Activated CD8-positive, alpha-beta T cell treated with anti-CD3 and anti-CD28 coated beads for 36 hours (primary cell): ENCODE results near the gene ATIC. TPM values are rescaled to one million over a fixed set of nuclear protein-coding genes. Genes with fewer than 3 reads are reported as not detected.
"Not testable (repeated sequence)": the region's sequence is repeated elsewhere in the genome, so short reads cannot be mapped to it uniquely, and the experiment has no call there.

Experiments
- ATAC-seq: fragments of 200-7000 bp; cut with Tn5 transposase; one replicate; pipeline ENCODE4 v1.10.0; 2021; ENCODE audit warnings: mild to moderate bottlenecking, moderate library complexity
- CTCF ChIA-PET: fragments of 350-600 bp; sonication (Branson Sonifier 250); formaldehyde crosslinking; loops from one replicate; lab custom pipeline; 2021; ENCODE audit warnings: antibody characterized with exemption; lab: Charles Lee
- POLR2A ChIA-PET: fragments of 350-600 bp; sonication (Branson Sonifier 250); formaldehyde crosslinking; loops from one replicate; lab custom pipeline; 2021; ENCODE audit warnings: antibody characterized with exemption; lab: Charles Lee
- DNase-seq: peaks from one replicate; pipeline ENCODE4 v3.0.0-alpha.2; 2020
- H3K27ac Mint-ChIP-seq: one replicate; pipeline ENCODE4 v1.8.0; 2021; ENCODE audit warnings: mild to moderate bottlenecking, mixed read lengths
- H3K27me3 Mint-ChIP-seq: one replicate; pipeline ENCODE4 v1.8.0; 2021; ENCODE audit warnings: mixed read lengths
- H3K36me3 Mint-ChIP-seq: one replicate; pipeline ENCODE4 v1.8.0; 2021; ENCODE audit warnings: low read depth, mixed read lengths
- H3K4me1 Mint-ChIP-seq: one replicate; pipeline ENCODE4 v1.8.0; 2021; ENCODE audit warnings: low read depth, mixed read lengths
- H3K4me3 Mint-ChIP-seq: one replicate; pipeline ENCODE4 v1.8.0; 2021; ENCODE audit warnings: mild to moderate bottlenecking, moderate library complexity, mixed read lengths
- H3K9me3 Mint-ChIP-seq: one replicate; pipeline ENCODE4 v1.8.0; 2021; ENCODE audit warnings: mixed read lengths
- intact Hi-C: fragments of 100-400 bp; cut with micrococcal nuclease; formaldehyde crosslinking; loops from one replicate; pipeline ENCODE4 v1.10.0; 2022
- total RNA-seq, 2 experiments: library from RNA; stranded (reverse); gene quantifications; one replicate each; pipeline ENCODE4 v1.2.3, GENCODE V29; 2021
- TF ChIP-seq, protein P1 (sequence below): fragments of 200-600 bp; IDR thresholded peaks from one replicate; pipeline ENCODE4 v1.8.0; 2022; ENCODE audit warnings: antibody characterized with exemption, mild to moderate bottlenecking

ATIC gene
- total RNA-seq, 2 experiments from 2014 or later, result 309 to 319 TPM

- no peaks in the 10 kb centered on the region for H3K4me1 Mint-ChIP-seq
- POLR2A ChIA-PET, result interaction anchor here (0.6 kb wide), 1 partner anchor 1900 kb away, joined by 3 read pairs; no protein-coding TSS in a partner anchor
- H3K27me3 Mint-ChIP-seq, result no peaks in the 10 kb centered on the region
- CTCF ChIA-PET, result interaction anchor here (0.9 kb wide), 1 partner anchor 9 kb away, joined by 3 read pairs; no protein-coding TSS in a partner anchor
- no peak for DNase-seq
- TF ChIP-seq, protein P1, sequence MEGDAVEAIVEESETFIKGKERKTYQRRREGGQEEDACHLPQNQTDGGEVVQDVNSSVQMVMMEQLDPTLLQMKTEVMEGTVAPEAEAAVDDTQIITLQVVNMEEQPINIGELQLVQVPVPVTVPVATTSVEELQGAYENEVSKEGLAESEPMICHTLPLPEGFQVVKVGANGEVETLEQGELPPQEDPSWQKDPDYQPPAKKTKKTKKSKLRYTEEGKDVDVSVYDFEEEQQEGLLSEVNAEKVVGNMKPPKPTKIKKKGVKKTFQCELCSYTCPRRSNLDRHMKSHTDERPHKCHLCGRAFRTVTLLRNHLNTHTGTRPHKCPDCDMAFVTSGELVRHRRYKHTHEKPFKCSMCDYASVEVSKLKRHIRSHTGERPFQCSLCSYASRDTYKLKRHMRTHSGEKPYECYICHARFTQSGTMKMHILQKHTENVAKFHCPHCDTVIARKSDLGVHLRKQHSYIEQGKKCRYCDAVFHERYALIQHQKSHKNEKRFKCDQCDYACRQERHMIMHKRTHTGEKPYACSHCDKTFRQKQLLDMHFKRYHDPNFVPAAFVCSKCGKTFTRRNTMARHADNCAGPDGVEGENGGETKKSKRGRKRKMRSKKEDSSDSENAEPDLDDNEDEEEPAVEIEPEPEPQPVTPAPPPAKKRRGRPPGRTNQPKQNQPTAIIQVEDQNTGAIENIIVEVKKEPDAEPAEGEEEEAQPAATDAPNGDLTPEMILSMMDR, result no peak
- intact Hi-C loops, result no loop called here
- H3K4me3 Mint-ChIP-seq, result no peak overlapping the region
- no peak overlapping the region for H3K27ac Mint-ChIP-seq
- no peaks in the 10 kb centered on the region for H3K9me3 Mint-ChIP-seq
- H3K36me3 Mint-ChIP-seq, result peaks cover 41% of the 10 kb centered on the region
- no peak for ATAC-seq
Observed at GRCh38 chr2:215358891-215359575, 47.2 kb downstream of the ATIC start.

DNA sequence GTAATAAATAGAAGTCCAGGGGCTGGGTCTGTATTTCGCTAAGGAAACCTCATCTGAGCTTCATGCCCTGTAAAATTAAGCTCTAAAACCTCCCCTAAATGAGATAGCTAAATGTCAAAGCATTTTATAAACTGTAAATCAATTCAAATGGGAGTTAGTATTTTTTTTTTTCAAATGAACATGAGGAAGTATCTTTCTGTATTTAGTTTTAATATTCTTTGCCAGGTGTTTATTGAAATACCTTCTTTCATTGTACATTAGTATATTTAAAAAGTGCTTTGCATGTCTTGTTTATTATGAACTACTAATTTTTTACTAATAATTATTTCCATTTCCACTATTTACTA lies 47.7 kb downstream of the ATIC start:
- Mint-ChIP-seq H3K27me3 (no peaks in the 10 kb centered on the region), H3K36me3 (peaks cover 45% of the 10 kb centered on the region), H3K27ac (no peak overlapping the region), H3K9me3 (no peaks in the 10 kb centered on the region), H3K4me3 (no peak overlapping the region), H3K4me1 (no peaks in the 10 kb centered on the region)
- TF ChIP-seq, protein P1, result no peak
- CTCF ChIA-PET, result interaction anchor here (0.9 kb wide), 1 partner anchor 8 kb away, joined by 3 read pairs; no protein-coding TSS in a partner anchor
- intact Hi-C loops, result no loop called here
- POLR2A ChIA-PET, result interaction anchor here (0.6 kb wide), 1 partner anchor 1900 kb away, joined by 3 read pairs; no protein-coding TSS in a partner anchor
- ATAC-seq, result no peak
- DNase-seq, result no peak

DNA sequence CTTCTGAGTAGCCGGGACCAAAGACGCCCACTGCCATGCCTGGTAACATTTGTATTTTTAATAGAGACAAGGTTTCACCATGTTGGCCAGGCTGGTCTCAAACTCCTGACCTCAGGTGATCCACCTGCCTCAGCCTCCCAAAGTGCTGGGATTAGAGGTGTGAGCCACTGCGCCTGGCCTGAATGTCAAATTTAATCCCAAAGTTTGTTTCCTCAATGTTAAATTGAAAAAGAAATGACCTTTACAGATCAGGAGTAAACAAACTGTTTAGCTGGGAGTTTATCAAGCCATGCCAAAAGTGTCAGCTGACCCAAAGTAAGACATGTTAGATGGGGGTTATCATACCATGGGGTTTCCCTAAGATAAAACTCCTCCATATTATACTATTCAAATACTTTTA lies 48.2 kb downstream of the ATIC start:
- CTCF ChIA-PET, DNase-seq, intact Hi-C loops, H3K27me3 Mint-ChIP-seq, H3K9me3 Mint-ChIP-seq, H3K4me1 Mint-ChIP-seq, POLR2A ChIA-PET, H3K27ac Mint-ChIP-seq, H3K4me3 Mint-ChIP-seq, ATAC-seq: not testable (repeated sequence)
- H3K36me3 Mint-ChIP-seq, result peaks cover 43% of the 10 kb centered on the region

GRCh38 chr2:215360596-215360995 lies 48.7 kb downstream of the ATIC start:
- Mint-ChIP-seq H3K27me3 (no peaks in the 10 kb centered on the region), H3K27ac (no peak overlapping the region), H3K36me3 (peaks cover 48% of the 10 kb centered on the region), H3K4me1 (no peaks in the 10 kb centered on the region), H3K9me3 (no peaks in the 10 kb centered on the region), H3K4me3 (no peak overlapping the region)
- DNase-seq (no peak), ATAC-seq (no peak)
- TF ChIP-seq, protein P1, result no peak
- POLR2A ChIA-PET, result no interaction called here
- intact Hi-C loops, result no loop called here
- CTCF ChIA-PET, result no interaction called here

GRCh38 chr2:215361211-215361875 lies 49.5 kb downstream of the ATIC start:
- no peak overlapping the region for H3K27ac Mint-ChIP-seq
- TF ChIP-seq, protein P1, result no peak
- no peak overlapping the region for H3K4me3 Mint-ChIP-seq
- H3K27me3 Mint-ChIP-seq, result no peaks in the 10 kb centered on the region
- H3K36me3 Mint-ChIP-seq, result peaks cover 45% of the 10 kb centered on the region
- H3K4me1 Mint-ChIP-seq, result no peaks in the 10 kb centered on the region
- no peaks in the 10 kb centered on the region for H3K9me3 Mint-ChIP-seq
- ChIA-PET CTCF (no interaction called here), POLR2A (no interaction called here)
- DNase-seq (no peak), ATAC-seq (no peak)
- intact Hi-C loops, result no loop called here
